Activated CD8-positive, alpha-beta memory T cell treated with anti-CD3 and anti-CD28 coated beads, Interleukin-2, amount 10 ng/mL, durations not matched to agents 7 days and 5 days (primary cell): Measurements from ENCODE around the gene AUTS2. TPM values are rescaled to one million over a fixed set of nuclear protein-coding genes. Genes with fewer than 3 reads are reported as not detected.

ENCODE experiments used
- ATAC-seq: fragments of 150-1000 bp; cut with Tn5 transposase; one replicate; pipeline ENCODE4 v1.10.0; 2021; ENCODE audit warnings: moderate library complexity
- CTCF ChIA-PET: fragments of 350-600 bp; sonication (Branson Sonifier 250); formaldehyde crosslinking; loops from one replicate; lab custom pipeline; 2021; ENCODE audit warnings: antibody characterized with exemption; lab: Charles Lee
- DNase-seq: peaks from one replicate; pipeline ENCODE4 v3.0.0-alpha.2; 2020
- H3K27ac Mint-ChIP-seq: one replicate; pipeline ENCODE4 v1.8.0; 2021; ENCODE audit warnings: mild to moderate bottlenecking, mixed read lengths
- H3K27me3 Mint-ChIP-seq: one replicate; pipeline ENCODE4 v1.8.0; 2021; ENCODE audit warnings: mixed read lengths
- H3K36me3 Mint-ChIP-seq: one replicate; pipeline ENCODE4 v1.8.0; 2021; ENCODE audit warnings: mild to moderate bottlenecking, mixed read lengths
- H3K4me1 Mint-ChIP-seq: one replicate; pipeline ENCODE4 v1.8.0; 2021; ENCODE audit warnings: mixed read lengths
- H3K4me3 Mint-ChIP-seq: one replicate; pipeline ENCODE4 v1.8.0; 2021; ENCODE audit warnings: mild to moderate bottlenecking, moderate library complexity, mixed read lengths
- H3K9me3 Mint-ChIP-seq: one replicate; pipeline ENCODE4 v1.8.0; 2022; ENCODE audit warnings: low read depth, mixed read lengths
- total RNA-seq, 2 experiments: library from RNA; stranded (reverse); gene quantifications; one replicate each; pipeline ENCODE4 v1.2.3, GENCODE V29; 2021

The AUTS2 gene
- total RNA-seq, 2 experiments from 2014 or later = 9.5 to 24.4 TPM

DNA sequence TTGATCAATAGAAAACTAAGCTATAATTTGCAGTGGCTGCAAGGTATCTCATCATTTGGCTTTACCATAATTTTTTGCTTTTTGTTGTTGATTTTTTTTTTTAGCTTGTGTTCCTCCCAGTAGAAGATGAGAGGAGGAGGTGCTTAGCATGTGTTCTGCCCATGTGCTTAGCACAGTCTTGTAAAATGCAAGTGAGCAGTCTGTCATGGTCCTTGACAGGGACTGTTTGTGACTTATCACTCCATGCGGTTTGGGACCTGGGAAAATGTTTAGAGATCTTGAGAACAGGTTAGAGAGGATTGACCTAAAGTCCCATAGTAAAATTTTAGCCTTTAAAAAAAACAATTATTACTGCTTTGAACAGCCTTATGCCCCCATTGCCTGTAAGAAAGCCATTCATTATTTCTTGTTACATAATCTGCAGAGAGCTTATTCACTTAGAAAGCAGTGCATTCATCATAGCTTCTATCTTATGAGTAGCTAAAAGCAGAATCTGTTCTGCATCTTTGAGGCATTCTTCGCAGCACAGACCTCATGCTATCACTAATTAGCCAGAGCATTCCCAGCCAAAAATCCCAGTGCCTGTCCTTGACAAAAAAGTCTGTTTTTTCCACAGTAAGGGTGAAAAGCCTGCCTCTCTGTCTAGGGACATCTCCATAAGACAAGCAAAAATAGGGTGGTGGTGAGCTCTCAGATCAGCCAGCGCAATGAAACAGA lies 784.9 kb downstream of the AUTS2 start:
- Mint-ChIP-seq H3K9me3 (no peaks in the 10 kb centered on the region), H3K36me3 (no peaks in the 10 kb centered on the region), H3K27me3 (peaks cover 2% of the 10 kb centered on the region), H3K4me1 (no peaks in the 10 kb centered on the region), H3K4me3 (no peak overlapping the region), H3K27ac (no peak overlapping the region)
- CTCF ChIA-PET = no interaction called here
- DNase-seq = no peak
- no peak for ATAC-seq

DNA sequence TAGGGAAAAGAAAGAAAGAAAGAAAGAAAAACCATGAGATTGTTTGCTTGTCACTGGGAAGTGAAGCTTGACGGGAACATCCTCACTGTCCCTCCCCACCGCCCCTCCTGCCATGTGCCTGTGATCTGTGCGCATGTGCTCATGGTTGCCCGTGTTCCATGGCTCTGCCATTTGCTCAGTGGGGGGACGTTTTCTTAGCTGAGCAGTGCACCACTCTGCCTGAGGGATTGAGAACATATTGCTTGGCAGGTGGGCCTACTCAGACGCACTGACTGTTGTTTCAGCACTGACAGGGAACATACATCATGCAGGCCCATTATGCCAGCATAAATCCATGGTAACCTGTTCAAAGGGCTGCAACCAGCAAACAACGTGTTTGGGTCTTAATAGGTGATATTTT lies 785.7 kb downstream of the AUTS2 start:
- no peak overlapping the region for H3K27ac Mint-ChIP-seq
- no peak overlapping the region for H3K4me3 Mint-ChIP-seq
- peaks cover 2% of the 10 kb centered on the region for H3K27me3 Mint-ChIP-seq
- H3K9me3 Mint-ChIP-seq = no peaks in the 10 kb centered on the region
- CTCF ChIA-PET = no interaction called here
- ATAC-seq (no peak), DNase-seq (no peak)
- H3K36me3 Mint-ChIP-seq = no peaks in the 10 kb centered on the region
- no peaks in the 10 kb centered on the region for H3K4me1 Mint-ChIP-seq

DNA sequence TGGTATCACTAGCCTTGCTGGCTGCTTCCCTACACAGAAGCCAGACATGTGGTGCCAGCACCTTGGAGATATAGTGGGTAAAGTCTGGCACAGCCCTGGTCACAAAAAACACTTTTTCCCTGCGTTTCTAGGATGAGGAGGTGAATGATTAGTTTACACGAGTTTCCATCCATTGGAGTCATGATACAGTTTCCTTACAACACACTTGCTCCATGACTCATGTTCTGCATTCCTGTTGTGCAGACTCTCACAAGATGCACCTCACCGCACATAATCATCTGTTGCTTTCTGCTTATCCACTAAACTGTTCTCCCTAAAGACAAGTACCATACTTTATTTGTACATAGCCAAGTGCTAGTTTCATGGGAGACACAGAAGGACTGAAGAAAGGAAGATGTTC lies 786.6 kb downstream of the AUTS2 start:
- Mint-ChIP-seq H3K27me3 (peaks cover 2% of the 10 kb centered on the region), H3K27ac (no peak overlapping the region), H3K4me3 (no peak overlapping the region), H3K4me1 (no peaks in the 10 kb centered on the region), H3K9me3 (no peaks in the 10 kb centered on the region), H3K36me3 (no peaks in the 10 kb centered on the region)
- ATAC-seq (no peak), DNase-seq (no peak)
- CTCF ChIA-PET = no interaction called here

DNA sequence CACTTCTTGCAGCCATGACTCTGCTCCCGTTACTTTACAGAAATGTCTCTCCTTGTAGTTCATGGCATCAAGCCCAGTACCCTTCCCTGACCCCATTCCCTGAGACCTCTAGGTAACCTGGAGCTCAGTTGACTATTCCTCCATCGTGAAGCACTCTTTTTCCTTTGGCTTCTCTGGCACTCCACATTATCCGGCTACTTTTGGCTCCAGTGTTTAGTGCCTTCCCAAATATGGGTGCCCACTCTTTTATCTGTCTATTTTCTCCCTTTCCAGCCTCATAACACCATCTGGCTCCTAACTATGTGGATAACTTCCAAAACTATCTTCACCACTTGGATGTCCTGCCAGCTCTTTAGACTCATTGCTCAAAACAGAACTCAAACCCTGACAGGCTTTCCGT lies 788.9 kb downstream of the AUTS2 start:
- no peaks in the 10 kb centered on the region for H3K4me1 Mint-ChIP-seq
- no peak overlapping the region for H3K27ac Mint-ChIP-seq
- CTCF ChIA-PET = no interaction called here
- H3K4me3 Mint-ChIP-seq = no peak overlapping the region
- no peak for DNase-seq
- H3K36me3 Mint-ChIP-seq = no peaks in the 10 kb centered on the region
- H3K9me3 Mint-ChIP-seq = no peaks in the 10 kb centered on the region
- no peak for ATAC-seq
- H3K27me3 Mint-ChIP-seq = peaks cover 2% of the 10 kb centered on the region

DNA sequence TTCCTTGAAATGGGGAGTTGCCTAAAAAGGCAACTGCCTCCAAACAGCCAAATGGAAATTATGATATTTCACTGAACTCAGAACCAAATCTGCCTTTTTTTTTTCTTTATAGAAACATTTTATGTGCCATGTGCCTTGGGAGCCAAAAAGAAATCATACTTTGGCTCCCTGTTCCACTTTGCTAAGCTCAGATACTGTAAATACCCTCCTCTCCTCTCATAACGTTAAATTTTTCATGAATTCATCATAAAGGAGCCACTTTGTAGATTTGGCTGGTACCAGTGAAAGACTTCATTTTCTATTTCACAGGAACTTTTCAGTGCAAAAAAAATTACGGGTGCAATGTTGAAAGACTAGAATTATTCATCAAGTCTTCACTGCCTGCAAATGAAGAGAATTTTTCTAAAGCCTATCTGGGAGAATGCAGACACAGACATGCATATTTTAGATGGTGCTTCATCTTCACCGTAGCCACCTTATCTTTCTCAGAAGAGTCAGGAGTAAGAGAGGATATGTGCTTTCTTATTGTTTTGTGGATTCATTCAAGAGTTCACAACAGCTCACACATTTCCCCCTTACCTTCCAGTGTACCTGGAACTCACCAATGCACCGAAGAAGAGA lies 791.4 kb downstream of the AUTS2 start:
- ATAC-seq (no peak), DNase-seq (no peak)
- no peaks in the 10 kb centered on the region for H3K36me3 Mint-ChIP-seq
- no peaks in the 10 kb centered on the region for H3K27me3 Mint-ChIP-seq
- no peaks in the 10 kb centered on the region for H3K4me1 Mint-ChIP-seq
- CTCF ChIA-PET = no interaction called here
- H3K27ac Mint-ChIP-seq = no peak overlapping the region
- H3K4me3 Mint-ChIP-seq = no peak overlapping the region
- no peaks in the 10 kb centered on the region for H3K9me3 Mint-ChIP-seq

DNA sequence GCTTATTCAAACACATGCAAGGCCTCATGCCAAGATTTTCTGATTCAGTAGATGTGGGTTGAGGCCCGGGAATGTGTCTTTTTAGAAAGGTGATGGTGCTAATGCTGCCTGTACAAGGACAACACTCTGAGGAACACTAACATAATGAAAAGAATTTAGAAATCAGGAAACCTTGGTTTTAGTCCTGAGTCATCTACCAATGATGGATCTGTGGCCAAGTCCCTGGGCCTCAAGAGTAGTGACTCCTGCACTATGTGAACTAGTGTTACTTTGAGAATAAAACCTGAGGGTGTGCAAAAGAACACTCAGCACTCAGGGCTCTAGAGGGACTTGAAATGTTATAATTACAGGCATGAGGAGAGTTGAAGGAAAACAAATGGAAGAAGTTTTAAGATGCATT lies 792.0 kb downstream of the AUTS2 start:
- CTCF ChIA-PET = no interaction called here
- no peak for DNase-seq
- Mint-ChIP-seq H3K4me3 (no peak overlapping the region), H3K27ac (no peak overlapping the region), H3K27me3 (no peaks in the 10 kb centered on the region), H3K36me3 (no peaks in the 10 kb centered on the region), H3K9me3 (no peaks in the 10 kb centered on the region), H3K4me1 (no peaks in the 10 kb centered on the region)
- ATAC-seq = no peak

DNA sequence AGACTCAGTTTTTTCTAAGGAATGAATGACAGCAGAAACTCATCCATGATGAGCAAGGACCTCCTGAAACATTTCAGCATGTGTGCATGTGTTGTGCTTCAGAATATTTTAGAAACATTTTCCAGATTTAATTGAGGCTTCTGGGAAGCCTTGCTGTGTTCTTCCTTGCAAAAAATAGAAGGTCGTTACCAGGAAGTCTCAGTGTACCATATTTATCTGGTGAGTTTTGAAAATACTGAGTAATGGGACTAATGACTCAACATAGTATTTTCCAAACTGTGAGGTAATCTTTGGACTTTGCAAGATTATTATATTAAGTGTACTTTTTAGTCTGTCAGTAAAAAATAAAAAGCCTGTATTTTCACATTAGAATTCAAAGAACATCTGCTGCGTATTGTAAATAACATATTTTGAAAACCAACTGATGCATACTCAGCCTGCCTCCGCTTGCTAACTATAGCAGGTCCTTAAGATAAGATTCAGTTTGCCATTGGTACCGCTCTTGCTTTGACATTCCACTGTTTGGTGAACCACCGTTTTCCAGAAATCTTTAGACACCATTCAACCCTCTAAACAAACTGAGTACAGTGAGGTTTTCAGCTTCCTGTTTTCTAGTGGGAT lies 794.1 kb downstream of the AUTS2 start:
- no peaks in the 10 kb centered on the region for H3K36me3 Mint-ChIP-seq
- H3K4me1 Mint-ChIP-seq = no peaks in the 10 kb centered on the region
- DNase-seq (no peak), ATAC-seq (no peak)
- no peaks in the 10 kb centered on the region for H3K9me3 Mint-ChIP-seq
- CTCF ChIA-PET = no interaction called here
- no peak overlapping the region for H3K27ac Mint-ChIP-seq
- no peaks in the 10 kb centered on the region for H3K27me3 Mint-ChIP-seq
- no peak overlapping the region for H3K4me3 Mint-ChIP-seq

DNA sequence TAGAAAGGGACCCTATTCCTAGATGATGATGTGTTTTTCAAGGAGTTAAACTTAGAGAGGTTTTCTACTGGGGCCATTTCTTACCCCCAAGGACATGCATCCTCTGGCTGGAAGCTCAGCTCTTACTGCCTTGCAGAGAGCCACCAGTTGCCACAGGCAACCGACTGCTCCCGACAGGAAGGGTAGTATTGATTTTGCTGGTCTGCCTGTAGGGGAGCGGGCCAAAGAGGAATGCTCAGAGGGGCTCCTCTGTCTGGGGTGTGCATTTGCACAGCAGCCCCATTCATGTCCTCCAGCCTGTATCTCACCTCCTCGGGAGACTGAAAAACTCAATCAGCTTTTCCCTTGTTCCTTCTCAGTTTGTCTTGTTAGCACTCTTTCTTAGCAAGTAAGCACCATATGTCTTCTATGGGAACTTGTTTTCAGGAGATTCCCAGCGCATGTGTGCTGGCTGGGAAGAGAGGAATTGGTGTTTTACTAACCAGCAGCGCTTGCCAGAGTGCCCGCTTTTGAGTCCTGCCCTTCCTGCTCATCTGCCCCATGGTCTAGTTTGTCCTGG lies 794.7 kb downstream of the AUTS2 start:
- Mint-ChIP-seq H3K4me3 (no peak overlapping the region), H3K36me3 (no peaks in the 10 kb centered on the region), H3K27ac (no peak overlapping the region), H3K4me1 (no peaks in the 10 kb centered on the region), H3K9me3 (no peaks in the 10 kb centered on the region), H3K27me3 (no peaks in the 10 kb centered on the region)
- CTCF ChIA-PET = no interaction called here
- DNase-seq = no peak
- ATAC-seq = no peak

DNA sequence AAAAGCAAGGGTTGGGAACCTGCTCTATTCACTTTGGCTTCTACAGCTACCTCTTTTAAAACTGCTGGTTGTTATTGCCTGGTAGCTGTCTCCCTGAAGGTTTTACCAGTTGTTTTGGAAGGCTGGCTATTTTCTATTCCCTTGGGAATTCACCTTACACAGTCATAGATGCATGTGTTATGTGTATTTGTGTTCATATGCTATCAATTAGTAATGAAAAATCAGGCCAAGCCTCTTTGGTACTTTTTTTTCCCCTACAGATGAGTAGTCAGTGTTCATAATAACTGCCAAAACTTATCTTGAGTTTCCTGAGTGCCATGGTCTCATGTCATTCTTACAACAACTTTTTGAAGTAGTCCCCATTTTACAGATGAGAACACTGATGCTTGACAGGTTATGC lies 795.7 kb downstream of the AUTS2 start:
- H3K4me3 Mint-ChIP-seq = no peak overlapping the region
- no peak overlapping the region for H3K27ac Mint-ChIP-seq
- no peak for DNase-seq
- CTCF ChIA-PET = no interaction called here
- no peaks in the 10 kb centered on the region for H3K4me1 Mint-ChIP-seq
- no peak for ATAC-seq
- no peaks in the 10 kb centered on the region for H3K36me3 Mint-ChIP-seq
- H3K9me3 Mint-ChIP-seq = no peaks in the 10 kb centered on the region
- no peaks in the 10 kb centered on the region for H3K27me3 Mint-ChIP-seq

DNA sequence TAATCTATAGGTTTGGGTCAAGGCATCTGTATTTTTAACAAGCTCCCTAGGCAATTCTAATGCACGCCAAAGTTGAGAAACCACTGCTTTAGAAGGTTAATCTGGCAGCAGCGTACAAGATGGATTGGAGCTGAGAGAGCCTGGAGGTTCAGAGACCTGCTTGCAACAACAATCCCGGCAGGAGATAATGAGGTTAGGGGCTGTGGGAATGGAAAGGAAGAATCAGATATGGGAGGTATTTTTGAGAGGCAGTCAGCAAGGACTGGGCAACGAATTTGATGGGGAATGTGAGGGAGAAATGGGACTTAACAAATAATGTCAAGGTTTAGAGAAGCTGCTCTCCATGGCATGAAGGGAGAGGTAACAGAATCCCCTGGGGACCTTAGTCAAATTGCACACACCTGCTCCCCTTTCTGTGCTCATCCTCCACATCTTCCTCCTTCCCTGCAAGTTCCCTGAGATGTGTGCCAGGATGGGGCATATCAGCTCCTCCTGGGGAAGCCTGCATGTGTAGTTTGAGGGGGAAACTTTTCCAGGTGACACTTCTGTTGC lies 802.6 kb downstream of the AUTS2 start:
- ATAC-seq = no peak
- no peak overlapping the region for H3K4me3 Mint-ChIP-seq
- no peaks in the 10 kb centered on the region for H3K4me1 Mint-ChIP-seq
- no peaks in the 10 kb centered on the region for H3K36me3 Mint-ChIP-seq
- DNase-seq = no peak
- no peaks in the 10 kb centered on the region for H3K9me3 Mint-ChIP-seq
- peaks cover 2% of the 10 kb centered on the region for H3K27me3 Mint-ChIP-seq
- CTCF ChIA-PET = no interaction called here
- H3K27ac Mint-ChIP-seq = no peak overlapping the region

DNA sequence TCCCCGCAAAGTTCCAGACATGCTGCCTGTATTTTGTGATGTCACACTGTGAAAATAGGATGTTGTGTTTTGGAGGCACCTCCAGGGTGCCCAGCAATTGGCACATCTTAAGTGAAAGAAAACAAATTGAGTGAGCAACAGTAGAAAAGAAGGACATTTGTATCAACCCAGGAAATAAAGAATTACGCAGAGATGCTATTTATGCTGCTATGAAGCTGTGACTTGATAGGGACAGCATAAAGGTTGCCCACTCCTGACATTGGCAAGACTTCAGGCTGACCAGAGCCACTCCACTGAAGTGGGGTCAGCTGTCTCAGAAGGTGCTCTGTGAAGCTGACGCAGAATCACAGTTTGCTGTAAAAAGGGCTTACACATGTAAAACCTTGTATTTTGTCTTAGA lies 803.8 kb downstream of the AUTS2 start:
- DNase-seq (no peak), ATAC-seq (no peak)
- no peaks in the 10 kb centered on the region for H3K36me3 Mint-ChIP-seq
- H3K4me3 Mint-ChIP-seq = no peak overlapping the region
- CTCF ChIA-PET = no interaction called here
- H3K27me3 Mint-ChIP-seq = peaks cover 2% of the 10 kb centered on the region
- no peaks in the 10 kb centered on the region for H3K9me3 Mint-ChIP-seq
- no peaks in the 10 kb centered on the region for H3K4me1 Mint-ChIP-seq
- H3K27ac Mint-ChIP-seq = no peak overlapping the region

DNA sequence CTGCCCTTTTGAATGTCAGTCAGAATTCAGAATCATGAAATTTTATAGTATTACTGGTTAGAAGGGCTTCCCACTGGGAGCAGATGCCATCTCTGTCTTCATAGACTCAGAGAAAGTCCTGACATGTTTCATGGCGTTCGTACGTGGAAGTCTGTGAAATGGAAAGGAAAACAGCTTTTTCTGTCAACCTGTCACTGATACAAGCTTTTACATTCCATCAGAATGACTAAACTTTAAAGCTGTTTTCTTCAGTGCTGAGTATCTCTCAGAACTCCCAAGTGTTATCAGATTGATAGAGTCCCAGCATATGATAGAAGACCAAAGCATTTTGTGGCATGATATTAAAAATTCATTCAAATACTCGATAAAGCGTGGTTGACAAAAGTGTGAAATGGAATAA lies 807.0 kb downstream of the AUTS2 start:
- CTCF ChIA-PET = no interaction called here
- Mint-ChIP-seq H3K27me3 (peaks cover 2% of the 10 kb centered on the region), H3K4me1 (no peaks in the 10 kb centered on the region), H3K4me3 (no peak overlapping the region), H3K27ac (no peak overlapping the region), H3K9me3 (no peaks in the 10 kb centered on the region), H3K36me3 (no peaks in the 10 kb centered on the region)
- no peak for DNase-seq
- no peak for ATAC-seq

DNA sequence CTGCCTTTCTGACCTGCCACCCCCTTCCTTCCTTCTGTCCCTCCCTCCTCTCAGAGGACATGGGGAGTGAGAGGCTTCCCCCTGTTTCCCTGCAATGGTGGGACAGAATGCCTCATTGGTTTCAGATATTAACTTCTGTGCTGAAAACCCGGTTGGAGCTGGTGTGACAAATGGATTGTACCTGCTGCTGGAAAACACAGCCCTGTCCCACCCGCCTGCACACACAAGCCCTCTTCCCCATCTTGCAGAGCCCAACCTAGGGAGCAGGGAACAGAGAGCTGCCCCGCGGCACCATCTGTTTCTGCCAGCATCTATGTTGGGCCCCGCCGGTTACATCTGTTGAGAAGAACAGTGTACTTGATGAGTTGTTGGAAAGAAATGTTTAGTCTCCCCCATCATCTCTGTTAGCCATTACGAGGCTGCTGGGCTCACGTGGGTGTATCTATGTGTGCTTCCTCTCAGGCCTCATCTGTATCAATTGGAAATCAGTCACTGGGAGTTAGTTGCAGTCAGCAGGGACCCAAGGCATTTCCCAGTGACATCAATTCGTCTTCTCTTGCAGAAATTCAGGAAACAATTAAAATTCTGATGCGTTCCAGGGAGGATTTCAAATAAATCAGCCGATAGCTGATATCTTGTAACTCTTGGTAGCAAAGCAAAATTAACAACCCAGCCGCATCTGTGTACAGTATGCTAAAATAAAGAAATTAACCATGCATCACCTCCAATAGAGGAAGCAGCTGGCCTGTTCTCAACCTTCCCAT lies 808.1 kb downstream of the AUTS2 start:
- ATAC-seq (no peak), DNase-seq (no peak)
- H3K27me3 Mint-ChIP-seq = no peaks in the 10 kb centered on the region
- H3K36me3 Mint-ChIP-seq = no peaks in the 10 kb centered on the region
- CTCF ChIA-PET = no interaction called here
- no peaks in the 10 kb centered on the region for H3K9me3 Mint-ChIP-seq
- H3K4me3 Mint-ChIP-seq = no peak overlapping the region
- no peak overlapping the region for H3K27ac Mint-ChIP-seq
- H3K4me1 Mint-ChIP-seq = no peaks in the 10 kb centered on the region
